H1 (cell line): Measurements from ENCODE around the gene SRSF2. TPM values are rescaled to one million over a fixed set of nuclear protein-coding genes. Genes with fewer than 3 reads are reported as not detected.

Experiments
- CTCF ChIA-PET: fragments of 300-600 bp; sonication (Branson Sonifier 250); formaldehyde crosslinking; loops from one replicate; lab custom pipeline; 2021; ENCODE audit not compliant: partially characterized antibody; lab: Charles Lee
- POLR2A ChIA-PET: fragments of 300-600 bp; sonication (Branson Sonifier 250); formaldehyde crosslinking; loops from one replicate; lab custom pipeline; 2021; ENCODE audit warnings: inconsistent platforms; ENCODE audit not compliant: partially characterized antibody; lab: Charles Lee
- DNase-seq, 2 experiments: peaks; one replicate each; pipeline versions ENCODE4 v3.0.0 to v3.0.0-alpha.2; 2010 to 2022; ENCODE audit warnings: low spot score in 2 of 2, low read depth in 1 of 2, mixed read lengths in 1 of 2
- FAIRE-seq: peaks from 2 replicates; lab custom pipeline; 2011; peaks lifted over from hg19 to GRCh38; lab: Jason Lieb, UNC
- H2AFZ ChIP-seq: 2 replicates; pipeline ENCODE4 v1.8.1; 2012; ENCODE audit warnings: low read length, inconsistent platforms
- H2AK5ac ChIP-seq: 2 replicates; pipeline ENCODE4 v1.6.1; 2013; ENCODE audit warnings: low read depth, low read length
- H2BK120ac ChIP-seq: replicated peaks from 2 replicates; pipeline ENCODE3; 2013; ENCODE audit warnings: low read depth, low read length, inconsistent platforms
- H2BK12ac ChIP-seq: 2 replicates; pipeline ENCODE4 v1.6.1; 2013; ENCODE audit warnings: low read depth, low read length
- H2BK15ac ChIP-seq: 2 replicates; pipeline ENCODE4 v1.6.1; 2013; ENCODE audit warnings: low read length
- H2BK20ac ChIP-seq: 2 replicates; pipeline ENCODE4 v1.6.1; 2013; ENCODE audit warnings: low read length
- H2BK5ac ChIP-seq: 2 replicates; pipeline ENCODE4 v1.6.1; 2013; ENCODE audit warnings: low read depth, low read length
- H3K14ac ChIP-seq: 2 replicates; pipeline ENCODE4 v1.6.1; 2013; ENCODE audit warnings: inconsistent platforms; ENCODE audit not compliant: insufficient read length
- H3K18ac ChIP-seq: 2 replicates; pipeline ENCODE4 v1.6.1; 2013; ENCODE audit warnings: low read length; ENCODE audit errors: extremely low read depth
- H3K23ac ChIP-seq: 2 replicates; pipeline ENCODE4 v1.6.1; 2013; ENCODE audit warnings: inconsistent platforms; ENCODE audit not compliant: insufficient read length
- H3K23me2 ChIP-seq: 2 replicates; pipeline ENCODE4 v1.6.1; 2013; ENCODE audit warnings: low read depth, low read length
- H3K27ac ChIP-seq: 2 replicates; pipeline ENCODE4 v1.6.1; 2011; ENCODE audit warnings: low read depth, low read length, inconsistent platforms
- H3K27me3 ChIP-seq, 4 experiments: replicated peaks in 1 of 4; 1 replicate in 1 of 4; 2 replicates in 3 of 4; pipeline versions ENCODE4 v1.6.1 to v1.8.1; 2011 to 2013; ENCODE audit warnings: low read length in 3 of 4, mild to moderate bottlenecking in 3 of 4, inconsistent platforms in 2 of 4, mixed read lengths in 2 of 4, moderate library complexity in 1 of 4; ENCODE audit not compliant: control insufficient read depth in 3 of 4, insufficient read depth in 3 of 4; ENCODE audit errors: extremely low read depth in 1 of 4
- H3K36me3 ChIP-seq, 4 experiments: 2 replicates each; pipeline versions ENCODE4 v1.6.1 to v1.8.1; 2011 to 2013; ENCODE audit warnings: mild to moderate bottlenecking in 4 of 4, low read length in 3 of 4, moderate library complexity in 2 of 4, control low read depth in 1 of 4, inconsistent platforms in 1 of 4; ENCODE audit not compliant: insufficient read depth in 4 of 4, control insufficient read depth in 2 of 4
- H3K4ac ChIP-seq: replicated peaks from 2 replicates; pipeline ENCODE3; 2013; ENCODE audit warnings: low read length, low read depth, mixed read lengths, inconsistent platforms; ENCODE audit not compliant: insufficient read length
- H3K4me1 ChIP-seq, 4 experiments: replicated peaks in 1 of 4; 1 replicate in 1 of 4; 2 replicates in 3 of 4; pipeline versions ENCODE4 v1.6.1 to v1.8.1; 2011 to 2013; ENCODE audit warnings: low read length in 3 of 4, inconsistent platforms in 2 of 4, mixed read lengths in 1 of 4; ENCODE audit not compliant: insufficient read depth in 4 of 4, control insufficient read depth in 3 of 4
- H3K4me2 ChIP-seq, 2 experiments: 2 replicates each; pipeline versions ENCODE4 v1.6.1 to v1.8.1; 2011 to 2013; ENCODE audit warnings: low read depth in 2 of 2, low read length in 2 of 2, control low read depth in 1 of 2, inconsistent platforms in 1 of 2, mild to moderate bottlenecking in 1 of 2; ENCODE audit not compliant: insufficient read depth in 1 of 2
- H3K4me3 ChIP-seq, 4 experiments: fragments of 200-600, 300-600 bp in 1 of 4; sonication (generic), shearing (Covaris generic), sonication (Bioruptor Twin) in 1 of 4; 2 replicates each; pipeline versions ENCODE4 v1.5.1 to v1.8.1; 2011 to 2016; ENCODE audit warnings: low read length in 4 of 4, low read depth in 3 of 4, control low read depth in 2 of 4, inconsistent platforms in 2 of 4, mild to moderate bottlenecking in 2 of 4, mixed read lengths in 1 of 4, moderate library complexity in 1 of 4; ENCODE audit not compliant: insufficient read depth in 2 of 4; ENCODE audit errors: extremely low read depth in 1 of 4
- H3K56ac ChIP-seq: replicated peaks from 2 replicates; pipeline ENCODE3; 2013; ENCODE audit warnings: low read depth, mild to moderate bottlenecking, mixed read lengths, low read length, inconsistent platforms; ENCODE audit not compliant: insufficient read length
- H3K79me1 ChIP-seq: 2 replicates; pipeline ENCODE4 v1.6.1; 2013; ENCODE audit warnings: low read depth, low read length, control low read depth
- H3K79me2 ChIP-seq, 2 experiments: 2 replicates each; pipeline versions ENCODE4 v1.6.1 to v1.8.1; 2012 to 2013; ENCODE audit warnings: low read length in 2 of 2, mild to moderate bottlenecking in 2 of 2, inconsistent platforms in 1 of 2; ENCODE audit not compliant: insufficient read depth in 2 of 2, control insufficient read depth in 1 of 2
- H3K9ac ChIP-seq, 4 experiments: replicated peaks in 1 of 4; 1 replicate in 1 of 4; 2 replicates in 3 of 4; pipeline versions ENCODE4 v1.6.1 to v1.8.1; 2011 to 2013; ENCODE audit warnings: low read depth in 3 of 4, low read length in 3 of 4, control low read depth in 2 of 4, mild to moderate bottlenecking in 2 of 4, moderate library complexity in 2 of 4, inconsistent platforms in 1 of 4; ENCODE audit errors: extremely low read depth in 1 of 4
- H3K9me3 ChIP-seq, 2 experiments: 2 replicates each; pipeline versions ENCODE4 v1.6.1 to v1.8.1; 2012 to 2013; ENCODE audit warnings: mild to moderate bottlenecking in 2 of 2, moderate library complexity in 2 of 2, control low read depth in 1 of 2, inconsistent platforms in 1 of 2, low read depth in 1 of 2, low read length in 1 of 2, mixed read lengths in 1 of 2; ENCODE audit not compliant: insufficient read depth in 2 of 2
- H4K20me1 ChIP-seq, 2 experiments: replicated peaks in 1 of 2; 2 replicates each; pipeline versions ENCODE3 to v1.8.1; 2011 to 2013; ENCODE audit warnings: inconsistent platforms in 2 of 2, low read length in 2 of 2, mild to moderate bottlenecking in 1 of 2; ENCODE audit not compliant: insufficient read depth in 2 of 2, control insufficient read depth in 1 of 2
- H4K5ac ChIP-seq: 2 replicates; pipeline ENCODE4 v1.6.1; 2013; ENCODE audit warnings: low read length, low read depth, mixed read lengths, inconsistent platforms; ENCODE audit not compliant: insufficient read length
- H4K8ac ChIP-seq: 2 replicates; pipeline ENCODE4 v1.8.0; 2013; ENCODE audit warnings: mild to moderate bottlenecking, moderate library complexity, low read length, inconsistent platforms; ENCODE audit not compliant: insufficient read depth; ENCODE audit errors: extremely low read depth
- H4K91ac ChIP-seq: replicated peaks from 2 replicates; pipeline ENCODE3; 2013; ENCODE audit warnings: low read length, mixed read lengths, inconsistent platforms; ENCODE audit not compliant: insufficient read length
- BCL11A ChIP-seq, 2 experiments: IDR thresholded peaks; one replicate each; pipeline ENCODE4 v1.6.1; 2011; ENCODE audit warnings: low read depth in 2 of 2, low read length in 2 of 2, mild to moderate bottlenecking in 2 of 2
- CBX8 ChIP-seq: fragments of 300-800, 300-1000 bp; sonication (generic); IDR thresholded peaks from 2 replicates; pipeline ENCODE4 v1.7.1; 2016; ENCODE audit warnings: low read depth, low read length, borderline replicate concordance
- FOSL1 ChIP-seq: IDR thresholded peaks from 2 replicates; pipeline ENCODE4 v1.6.1; 2011; ENCODE audit warnings: mild to moderate bottlenecking, low read depth, low read length, moderate library complexity; ENCODE audit not compliant: insufficient read depth
- GTF2F1 ChIP-seq: IDR thresholded peaks from 2 replicates; pipeline ENCODE4 v1.6.1; 2012; ENCODE audit warnings: low read depth, low read length, improper control_type of control experiment, borderline replicate concordance
- HDAC6 ChIP-seq: IDR thresholded peaks from one replicate; pipeline ENCODE4 v1.7.1; 2012; ENCODE audit warnings: low read depth, mild to moderate bottlenecking, inconsistent platforms, low read length, moderate library complexity
- polyA plus RNA-seq, 7 experiments: library from polyadenylated mRNA; depleted of rRNA in 3 of 7; stranded (reverse) in 5 of 7; unstranded in 2 of 7; fragments of >200 nt in 5 of 7; fragments of 200-250 nt in 2 of 7; gene quantifications; 1 replicate in 5 of 7; 2 replicates in 1 of 7; 4 replicates in 1 of 7; pipeline versions ENCODE4 v1.2.1 to v1.2.3, GENCODE V29; 2011 to 2013; ENCODE audit warnings: missing spikeins in 2 of 7, mixed read lengths in 2 of 7
- total RNA-seq: library from RNA; stranded (reverse); fragmentation: NEBNext Ultra II Directional; extraction: Animal tissue kit (Norgen Biotek cat#: 25700); gene quantifications from 2 replicates; pipeline ENCODE4 v1.2.1, GENCODE V29; 2021
- TF ChIP-seq, protein P1 (sequence below): IDR thresholded peaks from 2 replicates; pipeline ENCODE4 v1.6.1; 2012; ENCODE audit warnings: low read length, inconsistent platforms

Gene SRSF2
- total and polyA plus RNA-seq, 2 of the 8 experiments (the other 6 are each of a cell fraction or from before 2014, with no cell fraction given) = 397 to 401 TPM

DNA sequence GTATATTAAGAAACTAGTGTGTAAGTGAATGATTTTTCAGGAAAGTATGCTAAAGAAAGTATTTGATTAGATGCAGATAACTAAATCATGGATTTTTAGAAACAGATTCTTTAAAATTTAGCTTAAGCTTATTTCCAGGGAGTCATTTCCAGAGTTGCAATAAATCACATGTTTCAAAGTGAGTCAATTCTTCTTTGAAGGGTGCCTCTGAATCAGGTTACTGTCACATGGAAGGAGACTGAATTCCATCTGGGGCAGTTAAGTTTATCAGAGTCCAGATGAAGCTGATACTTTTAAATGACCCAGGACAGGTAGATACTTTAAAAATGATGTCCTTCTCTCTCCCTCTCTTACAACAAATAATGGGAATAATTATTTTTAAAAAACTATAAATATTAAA, 5.8 kb upstream of the SRSF2 start:
- Histone ChIP-seq H3K9me3 (no peaks in the 10 kb centered on the region), H3K23me2 (peaks cover 4% of the 10 kb centered on the region; the same call in 1 of the 2 replicates), H2AK5ac (no peak overlapping the region), H3K9ac (no peak overlapping the region), H3K14ac (no peak overlapping the region), H3K4me1 (peaks cover 0 to 5% (median 3%) of the 10 kb centered on the region in 4 experiments; a peak in 5 of 7 replicates), H2BK20ac (no peak overlapping the region), H3K27ac (no peak overlapping the region), H3K23ac (no peak overlapping the region), H2BK120ac (no peak overlapping the region), H4K20me1 (no peaks in the 10 kb centered on the region), H2BK15ac (no peak overlapping the region), H2AFZ (no peak overlapping the region), H3K18ac (no peak overlapping the region), H3K79me1 (no peaks in the 10 kb centered on the region), H2BK5ac (no peak overlapping the region), H3K27me3 (no peaks in the 10 kb centered on the region), H4K91ac (no peak overlapping the region), H3K4me3 (no peak overlapping the region), H3K4ac (no peak overlapping the region), H3K56ac (no peak overlapping the region), H4K8ac (no peak overlapping the region), H3K4me2 (no peak overlapping the region), H4K5ac (no peak overlapping the region), H2BK12ac (no peak overlapping the region), H3K79me2 (peaks cover 0 to 16% of the 10 kb centered on the region in 2 experiments; a peak in 2 of 4 replicates), H3K36me3 (peaks cover 5 to 25% (median 12%) of the 10 kb centered on the region in 4 experiments; a peak in 7 of 8 replicates)
- FAIRE-seq (no peak), DNase-seq (no peak)
- CTCF ChIA-PET = no interaction called here
- no peak for TF ChIP-seq HDAC6
- TF ChIP-seq, protein P1, sequence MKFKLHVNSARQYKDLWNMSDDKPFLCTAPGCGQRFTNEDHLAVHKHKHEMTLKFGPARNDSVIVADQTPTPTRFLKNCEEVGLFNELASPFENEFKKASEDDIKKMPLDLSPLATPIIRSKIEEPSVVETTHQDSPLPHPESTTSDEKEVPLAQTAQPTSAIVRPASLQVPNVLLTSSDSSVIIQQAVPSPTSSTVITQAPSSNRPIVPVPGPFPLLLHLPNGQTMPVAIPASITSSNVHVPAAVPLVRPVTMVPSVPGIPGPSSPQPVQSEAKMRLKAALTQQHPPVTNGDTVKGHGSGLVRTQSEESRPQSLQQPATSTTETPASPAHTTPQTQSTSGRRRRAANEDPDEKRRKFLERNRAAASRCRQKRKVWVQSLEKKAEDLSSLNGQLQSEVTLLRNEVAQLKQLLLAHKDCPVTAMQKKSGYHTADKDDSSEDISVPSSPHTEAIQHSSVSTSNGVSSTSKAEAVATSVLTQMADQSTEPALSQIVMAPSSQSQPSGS = no peak
- TF ChIP-seq GTF2F1 = no peak
- TF ChIP-seq BCL11A (IDR thresholded peaks at IDR 0.05; ENCODE audit: low read depth in 2 of 2, low read length in 2 of 2) = no peak
- TF ChIP-seq CBX8 = no peak
- no peak for TF ChIP-seq FOSL1
- POLR2A ChIA-PET = interaction anchor here (0.6 to 0.8 kb wide), 2 partner anchors 11 to 16 kb away, joined by 3 read pairs; partner anchors contain the start of gene METTL23
